Endothelial cell of umbilical vein (primary cell): ENCODE measurements around the gene INTS14. TPM values are rescaled to one million over a fixed set of nuclear protein-coding genes. Genes with fewer than 3 reads are reported as not detected.

Experiments
- BruUV-seq: library from RNA; stranded (reverse); fragments of 400-500 nt; replicated peaks from 2 replicates; lab custom pipeline; 2021; lab: Mats Ljungman, UMichigan
- CTCF ChIA-PET: fragments of 300-600, 350-600 bp; sonication (Branson Sonifier 250); formaldehyde crosslinking; loops from one replicate; lab custom pipeline; 2021; ENCODE audit warnings: antibody characterized with exemption, inconsistent platforms; lab: Charles Lee
- POLR2A ChIA-PET: fragments of 300-600, 350-600 bp; sonication (Branson Sonifier 250); formaldehyde crosslinking; loops from one replicate; lab custom pipeline; 2021; ENCODE audit warnings: antibody characterized with exemption, inconsistent platforms; lab: Charles Lee
- DNase-seq: peaks from one replicate; pipeline ENCODE4 v3.0.0-alpha.2; 2011; ENCODE audit warnings: low read depth, low spot score
- FAIRE-seq: peaks from 2 replicates; lab custom pipeline; 2011; peaks lifted over from hg19 to GRCh38; lab: Jason Lieb, UNC
- H2AFZ ChIP-seq: 2 replicates; pipeline ENCODE4 v1.6.0; 2012; ENCODE audit warnings: low read depth, low read length, control low read depth, inconsistent platforms
- H3K27ac ChIP-seq: 2 replicates; pipeline ENCODE4 v1.5.1; 2011; ENCODE audit warnings: low read depth, mild to moderate bottlenecking, control low read depth, low read length, moderate library complexity; ENCODE audit not compliant: insufficient read depth
- H3K27me3 ChIP-seq, 2 experiments: 2 replicates each; pipeline versions ENCODE4 v1.6.0 to v1.6.1; 2011; ENCODE audit warnings: low read length in 2 of 2, mixed read lengths in 1 of 2; ENCODE audit not compliant: control insufficient read depth in 2 of 2, insufficient read depth in 2 of 2
- H3K36me3 ChIP-seq, 2 experiments: 2 replicates in 1 of 2; 3 replicates in 1 of 2; pipeline ENCODE4 v1.5.1; 2011; ENCODE audit warnings: low read length in 2 of 2, mild to moderate bottlenecking in 1 of 2, moderate library complexity in 1 of 2; ENCODE audit not compliant: control insufficient read depth in 2 of 2, insufficient read depth in 2 of 2; ENCODE audit errors: extremely low read depth in 1 of 2
- H3K4me1 ChIP-seq: 3 replicates; pipeline ENCODE4 v1.5.1; 2011; ENCODE audit warnings: mild to moderate bottlenecking, low read length; ENCODE audit not compliant: control insufficient read depth, insufficient read depth; ENCODE audit errors: extremely low read depth
- H3K4me2 ChIP-seq: 2 replicates; pipeline ENCODE4 v1.6.1; 2011; ENCODE audit warnings: low read length, control low read depth, mixed read lengths; ENCODE audit not compliant: insufficient read depth
- H3K4me3 ChIP-seq, 3 experiments: fragments of 200-600 bp in 1 of 3; sonication (generic), shearing (Covaris generic) in 1 of 3; replicated peaks in 1 of 3; 2 replicates each; pipeline ENCODE4 v1.5.1; 2011 to 2016; ENCODE audit warnings: control low read depth in 3 of 3, low read length in 3 of 3, mild to moderate bottlenecking in 2 of 3, inconsistent platforms in 1 of 3, low read depth in 1 of 3, moderate library complexity in 1 of 3; ENCODE audit not compliant: insufficient read depth in 1 of 3
- H3K79me2 ChIP-seq: 2 replicates; pipeline ENCODE4 v1.6.0; 2012; ENCODE audit warnings: low read length, inconsistent platforms; ENCODE audit not compliant: control insufficient read depth, insufficient read depth
- H3K9ac ChIP-seq: replicated peaks from 2 replicates; pipeline ENCODE3; 2011; ENCODE audit warnings: low read length, control low read depth; ENCODE audit not compliant: insufficient read depth; ENCODE audit errors: extremely low read depth
- H3K9me1 ChIP-seq: replicated peaks from 3 replicates; pipeline ENCODE4 v1.6.0; 2011; ENCODE audit warnings: mild to moderate bottlenecking, low read length; ENCODE audit not compliant: control insufficient read depth, insufficient read depth; ENCODE audit errors: extremely low read depth
- H3K9me3 ChIP-seq: replicated peaks from 2 replicates; pipeline ENCODE4 v1.5.1; 2012; ENCODE audit warnings: low read length, inconsistent platforms; ENCODE audit not compliant: control insufficient read depth, insufficient read depth
- H4K20me1 ChIP-seq: replicated peaks from 2 replicates; pipeline ENCODE3; 2011; ENCODE audit warnings: mild to moderate bottlenecking, low read length; ENCODE audit not compliant: control insufficient read depth, insufficient read depth; ENCODE audit errors: extremely low read depth
- CTCF ChIP-seq, 2 donors: IDR thresholded peaks; 1 replicate in 1 of 2; 2 replicates in 1 of 2; pipeline ENCODE4 v1.5.1; 2011; ENCODE audit warnings: low read length in 2 of 2, mild to moderate bottlenecking in 2 of 2, moderate library complexity in 2 of 2, control low read depth in 1 of 2, inconsistent platforms in 1 of 2, low read depth in 1 of 2; ENCODE audit not compliant: insufficient read depth in 1 of 2; ENCODE audit errors: extremely low read depth in 1 of 2
- EZH2 ChIP-seq: IDR thresholded peaks from 2 replicates; pipeline ENCODE4 v1.6.1; 2012; ENCODE audit warnings: borderline replicate concordance, low read depth, mild to moderate bottlenecking, moderate library complexity, low read length, inconsistent platforms; ENCODE audit not compliant: severe bottlenecking
- FOS ChIP-seq: IDR thresholded peaks from 2 replicates; pipeline ENCODE4 v1.6.1; 2011; ENCODE audit warnings: mild to moderate bottlenecking, low read length, moderate library complexity, borderline replicate concordance; ENCODE audit not compliant: insufficient read depth
- GATA2 ChIP-seq: IDR thresholded peaks from 2 replicates; pipeline ENCODE4 v1.7.0; 2011; ENCODE audit warnings: low read depth, mild to moderate bottlenecking, moderate library complexity, mixed read lengths, low read length; ENCODE audit not compliant: insufficient read length, insufficient read depth
- JUN ChIP-seq: IDR thresholded peaks from 2 replicates; pipeline ENCODE4 v1.6.1; 2011; ENCODE audit warnings: borderline replicate concordance, low read depth; ENCODE audit not compliant: insufficient read length, insufficient read depth
- MYC ChIP-seq: IDR thresholded peaks from one replicate; pipeline ENCODE4 v1.6.1; 2011; ENCODE audit warnings: mild to moderate bottlenecking, low read depth, low read length
- POLR2A ChIP-seq: IDR thresholded peaks from 2 replicates; pipeline ENCODE4 v1.6.1; 2012; ENCODE audit warnings: low read depth, mild to moderate bottlenecking, control low read depth, low read length
- POLR2AphosphoS5 ChIP-seq: IDR thresholded peaks from 2 replicates; pipeline ENCODE4 v1.6.1; 2012; ENCODE audit warnings: low read depth, mild to moderate bottlenecking, control low read depth, low read length, moderate library complexity; ENCODE audit not compliant: insufficient read depth
- dilution Hi-C: fragments of 300-500 bp; cut with MboI; formaldehyde crosslinking; loops from one replicate; pipeline ENCODE4 v1.15.0; 2019; ENCODE audit warnings: low sequenced_read_pairs; ENCODE audit not compliant: extremely low pct_ligation_motif_present
- intact Hi-C: fragments of 100-400 bp; cut with micrococcal nuclease; formaldehyde crosslinking; loops from one replicate; pipeline ENCODE4 v1.10.0; 2022
- polyA plus RNA-seq, 4 experiments: library from polyadenylated mRNA; depleted of rRNA in 3 of 4; stranded (reverse) in 3 of 4; unstranded in 1 of 4; fragments of >200 nt; gene quantifications; 2 replicates each; pipeline versions ENCODE4 v1.2.1 to v1.2.3, GENCODE V29; 2011 to 2012; ENCODE audit warnings: missing spikeins in 1 of 4
- total RNA-seq: library from RNA; stranded (reverse); gene quantifications from 2 replicates; pipeline ENCODE4 v1.2.3, GENCODE V29; 2021
- TF ChIP-seq, protein P1 (sequence below): IDR thresholded peaks from 2 replicates; pipeline ENCODE4 v1.6.1; 2011; ENCODE audit not compliant: insufficient read depth, insufficient read length

Gene INTS14
- total and polyA plus RNA-seq, 2 donors (not counting 3 experiments of a cell fraction or from before 2014, with no cell fraction given) = 41.7 to 52.6 TPM

GRCh38 chr15:65629548-65629947 is 18.6 kb upstream of the INTS14 start:
- H3K4me2 ChIP-seq = no peak overlapping the region
- H2AFZ ChIP-seq = no peak overlapping the region
- H4K20me1 ChIP-seq = no peaks in the 10 kb centered on the region
- H3K27ac ChIP-seq = no peak overlapping the region
- dilution Hi-C loops (no loop called here), intact Hi-C loops (no loop called here)
- no peaks in the 10 kb centered on the region for H3K27me3 ChIP-seq
- no peaks in the 10 kb centered on the region for H3K9me3 ChIP-seq
- no peaks in the 10 kb centered on the region for H3K4me1 ChIP-seq
- no peak for DNase-seq
- CTCF ChIA-PET = no interaction called here
- H3K36me3 ChIP-seq = no peaks in the 10 kb centered on the region
- TF ChIP-seq POLR2AphosphoS5 (no peak), FOS (no peak), JUN (no peak), POLR2A (no peak), CTCF (IDR thresholded peaks at IDR 0.05; ENCODE audit: extremely low read depth in 1 of 2, insufficient read depth in 1 of 2, low read depth in 1 of 2, low read length in 2 of 2) (no peak), EZH2 (no peak)
- no peak for FAIRE-seq
- BruUV-seq = no TSS peak
- H3K4me3 ChIP-seq = no peak overlapping the region
- no peak overlapping the region for H3K9ac ChIP-seq
- POLR2A ChIA-PET = no interaction called here
- H3K9me1 ChIP-seq = no peaks in the 10 kb centered on the region
- H3K79me2 ChIP-seq = no peaks in the 10 kb centered on the region

DNA sequence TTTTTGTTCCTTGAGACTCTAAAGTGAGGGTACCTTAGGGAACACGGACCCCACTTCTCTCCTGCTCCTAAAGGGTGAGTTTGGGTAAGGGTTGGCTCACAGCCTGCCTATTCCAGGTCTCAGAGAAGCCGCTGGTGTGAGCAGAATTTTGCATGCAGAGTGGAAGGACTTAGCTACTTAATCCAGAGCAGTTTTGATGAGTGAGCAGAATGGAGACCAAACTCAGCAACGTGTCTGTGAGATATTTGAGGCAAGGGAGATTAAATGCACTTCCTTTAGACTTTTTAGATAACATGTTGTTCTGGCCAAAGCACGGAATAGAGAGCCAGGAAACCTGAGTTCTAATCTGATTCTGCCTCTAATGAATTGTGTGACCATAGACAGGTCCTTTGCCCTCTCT is 15.9 kb upstream of the INTS14 start:
- TF ChIP-seq GATA2 (no peak), FOS (no peak), JUN (no peak), EZH2 (no peak), MYC (no peak), CTCF (IDR thresholded peaks at IDR 0.05; ENCODE audit: extremely low read depth in 1 of 2, insufficient read depth in 1 of 2, low read depth in 1 of 2, low read length in 2 of 2) (no peak), POLR2A (no peak), POLR2AphosphoS5 (no peak)
- TF ChIP-seq, protein P1, sequence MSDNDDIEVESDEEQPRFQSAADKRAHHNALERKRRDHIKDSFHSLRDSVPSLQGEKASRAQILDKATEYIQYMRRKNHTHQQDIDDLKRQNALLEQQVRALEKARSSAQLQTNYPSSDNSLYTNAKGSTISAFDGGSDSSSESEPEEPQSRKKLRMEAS = no peak
- dilution Hi-C loops = no loop called here
- ChIA-PET POLR2A (no interaction called here), CTCF (no interaction called here)
- Histone ChIP-seq H3K27me3 (no peaks in the 10 kb centered on the region), H3K79me2 (no peaks in the 10 kb centered on the region), H3K4me1 (no peaks in the 10 kb centered on the region), H3K4me2 (no peak overlapping the region), H3K9ac (no peak overlapping the region), H3K4me3 (no peak overlapping the region), H3K9me3 (no peaks in the 10 kb centered on the region), H3K36me3 (no peaks in the 10 kb centered on the region), H2AFZ (no peak overlapping the region), H4K20me1 (no peaks in the 10 kb centered on the region), H3K9me1 (no peaks in the 10 kb centered on the region), H3K27ac (no peak overlapping the region)
- DNase-seq (no peak), FAIRE-seq (no peak)
- no TSS peak for BruUV-seq
- intact Hi-C loops = no loop called here
